ENCODE results near the gene EFCAB8.

EFCAB8 gene

GRCh38 chr20:33009214-33010132 is 150.8 kb downstream of the EFCAB8 start:
- DNase-seq = no peak

- DNase-seq = no peak
Observed at GRCh38 chr20:33010133-33010504, 151.4 kb downstream of the EFCAB8 start.

- DNase-seq = no peak
Observed at GRCh38 chr20:33010674-33011449, 152.1 kb downstream of the EFCAB8 start.
